Activated CD4-positive, alpha-beta memory T cell treated with anti-CD3 and anti-CD28 coated beads, Interleukin-2, amount 10 ng/mL, durations not matched to agents 7 days and 5 days (primary cell): ENCODE measurements around the gene ZDHHC24. TPM values are rescaled to one million over a fixed set of nuclear protein-coding genes. Genes with fewer than 3 reads are reported as not detected.
"Not testable (repeated sequence)": the region's sequence is repeated elsewhere in the genome, so short reads cannot be mapped to it uniquely, and the experiment has no call there.

Experiments
- CTCF ChIA-PET: fragments of 350-600 bp; sonication (Branson Sonifier 250); formaldehyde crosslinking; loops from one replicate; lab custom pipeline; 2021; ENCODE audit warnings: antibody characterized with exemption, inconsistent platforms; lab: Charles Lee
- POLR2A ChIA-PET: fragments of 350-600 bp; sonication (Branson Sonifier 250); formaldehyde crosslinking; loops from one replicate; lab custom pipeline; 2021; ENCODE audit warnings: antibody characterized with exemption; lab: Charles Lee
- DNase-seq: peaks from one replicate; pipeline ENCODE4 v3.0.0-alpha.2; 2020
- H3K27ac Mint-ChIP-seq: one replicate; pipeline ENCODE4 v1.8.0; 2021; ENCODE audit warnings: mild to moderate bottlenecking, mixed read lengths
- H3K27me3 Mint-ChIP-seq: one replicate; pipeline ENCODE4 v1.8.0; 2021; ENCODE audit warnings: mixed read lengths
- H3K36me3 Mint-ChIP-seq: one replicate; pipeline ENCODE4 v1.8.0; 2021; ENCODE audit warnings: low read depth, mixed read lengths
- H3K4me1 Mint-ChIP-seq: one replicate; pipeline ENCODE4 v1.8.0; 2021; ENCODE audit warnings: mixed read lengths
- H3K4me3 Mint-ChIP-seq: one replicate; pipeline ENCODE4 v1.8.0; 2021; ENCODE audit warnings: mild to moderate bottlenecking, mixed read lengths
- H3K9me3 Mint-ChIP-seq: one replicate; pipeline ENCODE4 v1.8.0; 2021; ENCODE audit warnings: mixed read lengths
- total RNA-seq, 2 experiments: library from RNA; stranded (reverse); gene quantifications; one replicate each; pipeline ENCODE4 v1.2.3, GENCODE V29; 2021

Gene ZDHHC24
- total RNA-seq: 10 to 100 TPM; 25.9 to 26.0 TPM

DNA sequence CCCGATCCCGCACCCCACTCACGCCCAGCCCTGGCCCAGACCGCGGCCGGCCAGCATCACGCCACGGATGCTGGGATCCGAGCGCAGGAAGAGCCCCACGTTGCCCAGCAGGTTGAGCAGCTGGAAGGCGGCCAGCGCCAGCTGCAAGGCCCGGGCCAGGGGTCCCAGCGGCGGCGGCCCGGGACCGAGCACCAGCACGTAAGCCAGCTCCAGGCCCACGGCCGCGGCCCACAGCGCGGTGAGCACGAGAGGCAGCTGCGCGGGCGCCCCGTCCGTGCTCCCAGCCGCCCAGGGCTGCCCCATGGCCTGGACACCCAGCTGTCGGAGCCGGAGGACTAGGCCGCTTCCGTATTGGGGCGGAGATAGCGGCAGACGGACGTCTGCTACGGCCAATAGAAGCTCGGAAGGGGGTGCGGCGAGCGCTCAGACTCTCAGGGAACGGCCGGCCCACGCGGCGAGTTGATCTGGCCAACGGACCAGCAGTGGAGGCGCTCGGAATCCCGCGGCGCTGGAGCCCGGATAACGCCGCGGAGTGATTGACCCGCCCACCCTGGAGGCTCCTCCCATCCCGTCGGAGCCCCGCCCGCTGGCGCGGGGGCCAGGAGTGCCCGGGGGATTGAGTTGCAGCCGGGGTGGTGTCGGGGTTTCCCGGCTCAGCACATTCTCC lies at the start of gene ZDHHC24:
TSS of gene ZDHHC24 (minus strand) at position 348 of the 667 bp plus-strand sequence. CDS start at position 303, 45 bp downstream.
- Mint-ChIP-seq H3K27me3 (peaks cover 13% of the 10 kb centered on the region), H3K9me3 (no peaks in the 10 kb centered on the region), H3K4me1 (peaks cover 40% of the 10 kb centered on the region), H3K36me3 (peaks cover 21% of the 10 kb centered on the region), H3K4me3 (peak within 1 kb of the TSS; percentile 79), H3K27ac (peak within 1 kb of the TSS; percentile 71)
- POLR2A ChIA-PET: interaction anchor here (0.7 to 2.8 kb wide), 24 partner anchors 9 to 694 kb away, joined by 3 to 23 read pairs (median 5); partner anchors contain the start of genes BBS1, DPP3, MRPL11 and RBM14
- peak; percentile 93 for DNase-seq
- CTCF ChIA-PET: interaction anchor here (1.2 to 1.7 kb wide), 6 partner anchors 26 to 136 kb away, joined by 3 to 17 read pairs (median 4); partner anchors contain the start of genes CCDC87, CCS, DPP3 and RBM4B

GRCh38 chr11:66595245-66595904 lies 49.5 kb upstream of the ZDHHC24 start:
- peak overlapping the region; percentile 4 for H3K4me3 Mint-ChIP-seq

DNA sequence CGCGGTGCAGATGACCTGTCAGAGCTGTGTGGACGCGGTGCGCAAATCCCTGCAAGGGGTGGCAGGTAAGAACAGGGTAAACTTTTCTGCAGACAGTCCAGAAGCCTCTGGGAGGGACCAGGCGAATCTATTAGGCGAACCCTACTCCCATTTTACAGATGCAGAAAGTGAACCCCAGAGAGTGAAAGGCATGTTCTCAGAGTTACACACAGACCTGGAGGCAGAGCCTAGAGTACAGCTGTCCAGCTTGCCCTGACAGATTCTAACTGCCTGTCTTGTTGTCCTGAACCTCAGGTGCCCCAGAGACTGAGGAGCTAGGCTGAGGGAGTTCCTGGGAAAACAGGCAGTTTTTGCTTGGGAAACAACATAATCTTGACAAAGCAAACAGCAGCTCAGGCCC lies 47.8 kb upstream of the ZDHHC24 start:
- Mint-ChIP-seq H3K27me3 (no peaks in the 10 kb centered on the region), H3K4me1 (peaks cover 37% of the 10 kb centered on the region), H3K4me3 (peak overlapping the region; percentile 100), H3K27ac (peak overlapping the region; percentile 92), H3K36me3 (peaks cover 3% of the 10 kb centered on the region), H3K9me3 (no peaks in the 10 kb centered on the region)
- CTCF ChIA-PET: interaction anchor here (1.3 to 2.7 kb wide), 4 partner anchors 12 to 208 kb away, joined by 4 to 24 read pairs (median 14); partner anchors contain the start of genes RBM14 and RBM4B
- POLR2A ChIA-PET: interaction anchor here (0.6 to 7.6 kb wide), 6 partner anchors 25 to 648 kb away, joined by 3 to 86 read pairs (median 10); partner anchors contain the start of genes ACTN3, DPP3, RBM14 and RBM4
- DNase-seq: no peak

More at GRCh38 chr11:66595245-66595904, 49.5 kb upstream of the ZDHHC24 start:
- H3K27me3 Mint-ChIP-seq: no peaks in the 10 kb centered on the region
- peak overlapping the region; percentile 63 for H3K27ac Mint-ChIP-seq
- H3K9me3 Mint-ChIP-seq: no peaks in the 10 kb centered on the region
- H3K36me3 Mint-ChIP-seq: peaks cover 4% of the 10 kb centered on the region
- ChIA-PET CTCF (interaction anchor here (0.6 to 2.0 kb wide), 10 partner anchors 14 to 209 kb away, joined by 3 to 9 read pairs (median 5); partner anchors contain the start of gene RBM4), POLR2A (interaction anchor here (0.8 to 7.6 kb wide), 8 partner anchors 12 to 247 kb away, joined by 3 to 86 read pairs (median 4); partner anchors contain the start of genes RBM14, RBM4, RBM4B and ZDHHC24)
- peaks cover 37% of the 10 kb centered on the region for H3K4me1 Mint-ChIP-seq
- peak; percentile 20 for DNase-seq

- no peaks in the 10 kb centered on the region for H3K9me3 Mint-ChIP-seq
- H3K4me1 Mint-ChIP-seq: peaks cover 37% of the 10 kb centered on the region
- peak overlapping the region; percentile 100 for H3K4me3 Mint-ChIP-seq
- DNase-seq: peak; percentile 19
- H3K27ac Mint-ChIP-seq: peak overlapping the region; percentile 92
- CTCF ChIA-PET: interaction anchor here (1.2 to 2.7 kb wide), 7 partner anchors 12 to 85 kb away, joined by 4 to 24 read pairs (median 8); partner anchors contain the start of genes ACTN3, RBM14, RBM4 and RBM4B
- POLR2A ChIA-PET: interaction anchor here (0.6 to 7.6 kb wide), 6 partner anchors 26 to 648 kb away, joined by 3 to 86 read pairs (median 10); partner anchors contain the start of genes ACTN3, DPP3, RBM14 and RBM4
- H3K27me3 Mint-ChIP-seq: no peaks in the 10 kb centered on the region
- H3K36me3 Mint-ChIP-seq: peaks cover 3% of the 10 kb centered on the region
Observed at GRCh38 chr11:66593303-66593635, 47.4 kb upstream of the ZDHHC24 start.

DNA sequence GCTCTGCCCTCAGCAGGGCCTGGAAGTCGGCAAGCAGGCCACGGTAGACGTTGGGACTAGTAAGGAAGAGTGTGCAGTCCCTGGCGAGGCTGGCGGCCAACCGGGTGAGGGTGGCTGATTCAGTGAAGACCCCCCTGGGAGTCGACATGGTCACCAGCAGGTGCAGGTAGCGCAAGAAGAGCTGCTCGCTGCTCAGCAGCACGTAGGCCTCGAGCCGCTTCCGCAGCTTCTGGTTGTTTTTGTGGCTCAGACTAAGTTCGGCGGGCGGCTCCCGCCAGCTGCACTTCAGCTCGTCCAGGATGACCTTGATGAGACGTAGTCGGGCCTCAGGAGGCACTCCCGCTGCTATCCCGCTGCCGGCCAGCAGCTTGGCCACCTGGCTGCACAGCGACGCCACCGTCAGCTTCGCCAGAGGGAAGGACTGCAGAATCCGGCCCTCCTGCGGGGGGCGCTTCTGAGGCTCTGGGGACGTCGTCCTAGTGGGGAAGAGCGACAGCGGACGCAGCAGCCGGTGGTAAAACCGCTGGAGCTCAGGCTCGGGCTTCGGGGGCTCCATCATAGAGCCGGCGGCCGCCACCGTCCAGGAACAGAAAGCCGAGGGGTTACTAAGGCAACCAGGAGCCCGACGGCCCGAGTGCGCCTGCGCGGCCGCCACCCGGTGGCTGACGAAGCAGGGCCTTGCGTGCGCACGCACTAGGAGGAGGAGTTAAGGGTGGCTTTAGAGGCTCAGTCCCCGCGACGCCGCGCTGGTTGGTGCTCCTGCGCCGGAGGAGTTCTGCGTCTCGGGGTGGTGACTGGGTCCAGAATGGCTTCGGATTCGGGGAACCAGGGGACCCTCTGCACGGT lies 46.8 kb upstream of the ZDHHC24 start, which contains the start of the genes CCDC87 and CCS:
TSS of gene CCDC87 (minus strand) at position 607 of the 846 bp plus-strand sequence. CDS start at position 559, 48 bp downstream.
TSS of gene CCS (plus strand) at position 729 of the 846 bp plus-strand sequence. CDS start at position 806, 77 bp downstream.
- H3K27me3 Mint-ChIP-seq: no peaks in the 10 kb centered on the region
- peak within 1 kb of the TSS; percentile 92 for H3K27ac Mint-ChIP-seq
- ChIA-PET CTCF (interaction anchor here (0.8 to 2.7 kb wide), 14 partner anchors 9 to 113 kb away, joined by 3 to 24 read pairs (median 4); partner anchors contain the start of genes ACTN3, DPP3, RBM14 and RBM4), POLR2A (interaction anchor here (1.3 to 7.6 kb wide), 4 partner anchors 14 to 85 kb away, joined by 3 to 86 read pairs (median 26); partner anchors contain the start of genes RBM14, RBM4 and RBM4B)
- peak; percentile 99 for DNase-seq
- H3K36me3 Mint-ChIP-seq: peaks cover 3% of the 10 kb centered on the region
- peaks cover 37% of the 10 kb centered on the region for H3K4me1 Mint-ChIP-seq
- H3K4me3 Mint-ChIP-seq: peak within 1 kb of the TSS; percentile 100
- H3K9me3 Mint-ChIP-seq: no peaks in the 10 kb centered on the region

GRCh38 chr11:66591175-66591574 lies 45.3 kb upstream of the ZDHHC24 start:
- DNase-seq: no peak
- ChIA-PET CTCF (interaction anchor here (0.6 to 3.0 kb wide), 6 partner anchors 10 to 87 kb away, joined by 3 to 15 read pairs (median 4); partner anchors contain the start of gene RBM4B), POLR2A (interaction anchor here (1.2 to 7.6 kb wide), 4 partner anchors 28 to 111 kb away, joined by 3 to 86 read pairs (median 21); partner anchors contain the start of genes RBM14 and RBM4)
- Mint-ChIP-seq H3K4me3 (no peak overlapping the region), H3K27ac (no peak overlapping the region), H3K9me3 (no peaks in the 10 kb centered on the region), H3K36me3 (peaks cover 3% of the 10 kb centered on the region), H3K27me3 (no peaks in the 10 kb centered on the region), H3K4me1 (peaks cover 37% of the 10 kb centered on the region)

DNA sequence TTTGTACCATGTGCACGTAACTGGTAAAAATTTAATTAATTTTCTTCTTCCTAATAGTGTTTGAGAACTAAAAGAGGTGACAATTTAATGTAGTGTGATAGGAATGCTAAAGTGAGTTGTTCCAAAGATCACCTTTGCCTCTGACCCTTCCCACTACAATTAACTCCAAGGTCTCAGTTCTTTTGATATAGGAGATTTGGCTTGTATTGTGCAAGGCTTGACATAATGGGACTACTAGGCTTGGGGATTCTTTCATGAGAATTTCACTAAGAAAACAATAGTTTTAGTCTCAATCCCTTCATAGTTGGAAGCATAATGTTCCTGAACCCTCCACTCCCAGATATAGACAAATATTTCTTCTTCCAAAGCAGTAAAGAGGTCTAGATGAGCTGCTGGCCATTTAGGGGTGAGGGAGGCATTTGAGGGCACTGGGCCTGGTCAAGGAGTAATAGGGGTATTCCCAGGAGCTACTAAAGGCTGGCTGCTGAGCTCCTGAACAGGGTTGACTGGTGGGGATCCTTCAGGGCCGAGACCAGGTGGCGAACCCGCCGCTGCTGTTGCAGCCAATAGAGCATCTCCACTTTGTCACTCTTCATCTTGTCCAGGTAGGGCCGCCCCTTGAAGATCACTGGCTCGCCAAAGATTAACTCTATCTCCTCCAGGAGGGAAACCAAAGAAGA lies 44.3 kb upstream of the ZDHHC24 start:
- ChIA-PET POLR2A (interaction anchor here (0.9 to 7.6 kb wide), 5 partner anchors 29 to 253 kb away, joined by 3 to 86 read pairs (median 4); partner anchors contain the start of genes RBM14, RBM4 and RCE1), CTCF (interaction anchor here (0.6 to 3.0 kb wide), 3 partner anchors 9 to 88 kb away, joined by 3 to 15 read pairs (median 5); partner anchors contain the start of gene RBM4B)
- H3K4me1 Mint-ChIP-seq: peaks cover 27% of the 10 kb centered on the region
- H3K27me3 Mint-ChIP-seq: no peaks in the 10 kb centered on the region
- H3K27ac Mint-ChIP-seq: no peak overlapping the region
- peaks cover 3% of the 10 kb centered on the region for H3K36me3 Mint-ChIP-seq
- no peaks in the 10 kb centered on the region for H3K9me3 Mint-ChIP-seq
- H3K4me3 Mint-ChIP-seq: no peak overlapping the region
- DNase-seq: no peak

DNA sequence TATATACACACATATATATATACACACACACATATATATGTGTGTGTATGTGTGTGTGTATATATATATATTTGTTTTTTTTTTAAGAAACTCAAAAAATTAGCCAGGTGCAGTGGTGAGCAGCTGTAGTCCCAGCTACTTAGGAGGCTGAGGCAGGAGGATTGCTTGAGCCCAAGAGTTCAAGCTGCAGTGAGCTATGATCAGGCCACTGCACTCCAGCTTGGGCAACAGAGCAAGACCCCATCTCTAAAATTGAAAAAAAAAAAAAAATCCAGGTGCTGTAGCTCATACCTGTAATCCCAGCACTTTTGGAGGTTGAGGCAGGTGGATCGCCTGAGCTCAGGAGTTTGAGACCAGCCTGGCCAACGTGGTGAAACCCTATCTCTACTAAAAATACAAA lies 43.5 kb upstream of the ZDHHC24 start:
- H3K27me3 Mint-ChIP-seq, H3K4me3 Mint-ChIP-seq, DNase-seq, H3K27ac Mint-ChIP-seq, H3K9me3 Mint-ChIP-seq, H3K36me3 Mint-ChIP-seq: not testable (repeated sequence)
- CTCF ChIA-PET: interaction anchor here (3.0 kb wide), 1 partner anchor 89 kb away, joined by 15 read pairs; the partner anchor contains the start of gene RBM4B
- POLR2A ChIA-PET: interaction anchor here (0.9 to 5.5 kb wide), 3 partner anchors 49 to 254 kb away, joined by 3 to 38 read pairs (median 3); partner anchors contain the start of genes RBM4 and RCE1
- peaks cover 19% of the 10 kb centered on the region for H3K4me1 Mint-ChIP-seq

DNA sequence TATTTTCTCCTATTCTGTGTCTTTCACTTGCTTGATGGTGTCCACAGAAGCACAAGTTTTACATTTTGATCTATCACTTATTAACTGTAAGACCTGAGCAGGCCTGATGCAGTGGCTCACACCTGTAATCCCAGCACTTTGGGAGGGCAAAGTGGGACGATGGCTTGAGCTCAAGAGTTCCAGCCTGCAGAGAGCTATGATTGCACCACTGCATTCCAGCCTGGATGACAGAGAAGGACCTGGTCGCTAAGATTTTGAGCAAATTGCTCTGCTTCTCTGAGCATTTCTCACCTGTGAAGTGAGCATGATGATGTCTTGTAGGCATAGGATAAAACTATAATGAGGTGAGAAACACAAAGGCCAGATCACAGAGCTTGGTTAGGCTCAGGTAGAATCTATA lies 40.3 kb upstream of the ZDHHC24 start:
- CTCF ChIA-PET: no interaction called here
- POLR2A ChIA-PET: no interaction called here
- peaks cover 2% of the 10 kb centered on the region for H3K36me3 Mint-ChIP-seq

GRCh38 chr11:66585447-66585846 lies 39.6 kb upstream of the ZDHHC24 start:
- H3K27me3 Mint-ChIP-seq, H3K27ac Mint-ChIP-seq, H3K4me3 Mint-ChIP-seq, H3K4me1 Mint-ChIP-seq, DNase-seq, POLR2A ChIA-PET, H3K9me3 Mint-ChIP-seq, H3K36me3 Mint-ChIP-seq: not testable (repeated sequence)
- CTCF ChIA-PET: interaction anchor here (1.1 kb wide), 1 partner anchor 92 kb away, joined by 3 read pairs; the partner anchor contains the start of gene RBM4B

More for the DNA sequence above, 40.3 kb upstream of the ZDHHC24 start:
- Mint-ChIP-seq H3K27ac (no peak overlapping the region), H3K27me3 (no peaks in the 10 kb centered on the region), H3K4me3 (no peak overlapping the region), H3K4me1 (no peaks in the 10 kb centered on the region), H3K9me3 (peaks cover 5% of the 10 kb centered on the region)
- DNase-seq: no peak
